ENCODE data around the gene TBCD. TPM values are rescaled to one million over a fixed set of nuclear protein-coding genes. Genes with fewer than 3 reads are reported as not detected.
"Not testable (repeated sequence)": the region's sequence is repeated elsewhere in the genome, so short reads cannot be mapped to it uniquely, and the experiment has no call there.

Gene TBCD
- polyA plus RNA-seq, 6 donors from 2014 or later: 23.6 to 34.7 (median 27.5) TPM

- DNase-seq: peak; percentile 87
- ATAC-seq (ENCODE audit: low read depth in 2 of 2): peak; percentile 100
- Mint-ChIP-seq H3K9me3 (peaks cover 0 to 3% (median 0%) of the 10 kb centered on the region in 7 donors), H3K27ac (peak overlapping the region in 1 of 6 donors; percentile 9), H3K27me3 (peaks cover 0 to 4% (median 0%) of the 10 kb centered on the region in 3 donors), H3K4me3 (peak overlapping the region in 1 of 8 donors; percentile 72), H3K36me3 (peaks cover 4 to 12% of the 10 kb centered on the region in 2 donors), H3K4me1 (peaks cover 9 to 12% (median 10%) of the 10 kb centered on the region in 3 donors)
Observed at GRCh38 chr17:82781894-82782274, 30.0 kb downstream of the TBCD start.

GRCh38 chr17:82782657-82783207, 30.9 kb downstream of the TBCD start:
- Mint-ChIP-seq H3K9me3 (peaks cover 0 to 2% (median 0%) of the 10 kb centered on the region in 7 donors), H3K36me3 (peaks cover 4 to 6% of the 10 kb centered on the region in 2 donors), H3K27ac (peak overlapping the region in 2 of 6 donors; percentile 26 to 41), H3K27me3 (peaks cover 0 to 4% (median 0%) of the 10 kb centered on the region in 3 donors), H3K4me1 (peaks cover 5 to 8% (median 7%) of the 10 kb centered on the region in 3 donors), H3K4me3 (no peak overlapping the region)
- DNase-seq (no peak), ATAC-seq (ENCODE audit: low read depth in 2 of 2) (no peak)

GRCh38 chr17:82783498-82783897, 31.6 kb downstream of the TBCD start:
- peaks cover 9 to 13% (median 12%) of the 10 kb centered on the region in 3 donors for H3K4me1 Mint-ChIP-seq
- no peak overlapping the region for H3K4me3 Mint-ChIP-seq
- ATAC-seq (ENCODE audit: low read depth in 2 of 2) (no peak), DNase-seq (no peak)
- H3K27me3 Mint-ChIP-seq: peaks cover 0 to 4% (median 0%) of the 10 kb centered on the region in 3 donors
- H3K27ac Mint-ChIP-seq: peak overlapping the region in 1 of 6 donors; percentile 21
- H3K36me3 Mint-ChIP-seq: peaks cover 4 to 6% of the 10 kb centered on the region in 2 donors
- no peaks in the 10 kb centered on the region for H3K9me3 Mint-ChIP-seq

GRCh38 chr17:82785581-82785980, 33.7 kb downstream of the TBCD start:
- not testable (repeated sequence) for H3K9me3 Mint-ChIP-seq; H3K27ac Mint-ChIP-seq; H3K36me3 Mint-ChIP-seq; H3K27me3 Mint-ChIP-seq; H3K4me3 Mint-ChIP-seq; DNase-seq; ATAC-seq (ENCODE audit: low read depth in 2 of 2)
- H3K4me1 Mint-ChIP-seq: peaks cover 11 to 13% (median 12%) of the 10 kb centered on the region in 3 donors

GRCh38 chr17:82786427-82786826, 34.6 kb downstream of the TBCD start:
- peaks cover 0 to 4% (median 0%) of the 10 kb centered on the region in 3 donors for H3K27me3 Mint-ChIP-seq
- H3K4me3 Mint-ChIP-seq: no peak overlapping the region
- H3K27ac Mint-ChIP-seq: no peak overlapping the region
- no peak for DNase-seq
- ATAC-seq (ENCODE audit: low read depth in 2 of 2): no peak
- H3K36me3 Mint-ChIP-seq: peaks cover 4 to 6% of the 10 kb centered on the region in 2 donors
- H3K4me1 Mint-ChIP-seq: peaks cover 12 to 15% (median 13%) of the 10 kb centered on the region in 3 donors
- no peaks in the 10 kb centered on the region for H3K9me3 Mint-ChIP-seq

- no peaks in the 10 kb centered on the region for H3K9me3 Mint-ChIP-seq
- ATAC-seq (ENCODE audit: low read depth in 2 of 2) (no peak), DNase-seq (no peak)
- H3K4me3 Mint-ChIP-seq: no peak overlapping the region
- peaks cover 0 to 4% (median 0%) of the 10 kb centered on the region in 3 donors for H3K27me3 Mint-ChIP-seq
- H3K27ac Mint-ChIP-seq: no peak overlapping the region
- peaks cover 6 to 11% (median 6%) of the 10 kb centered on the region in 3 donors for H3K4me1 Mint-ChIP-seq
- peaks cover 4 to 6% of the 10 kb centered on the region in 2 donors for H3K36me3 Mint-ChIP-seq
Observed at GRCh38 chr17:82787081-82787848, 35.4 kb downstream of the TBCD start.

- H3K9me3 Mint-ChIP-seq: no peaks in the 10 kb centered on the region
- H3K4me3 Mint-ChIP-seq: peak overlapping the region in 2 of 8 donors; percentile 11 to 35
- H3K27me3 Mint-ChIP-seq: no peaks in the 10 kb centered on the region
- no peak for ATAC-seq (ENCODE audit: low read depth in 2 of 2)
- peaks cover 0 to 3% of the 10 kb centered on the region in 2 donors for H3K36me3 Mint-ChIP-seq
- H3K27ac Mint-ChIP-seq: peak overlapping the region in 2 of 6 donors; percentile 39 to 62
- DNase-seq: no peak
- peaks cover 6 to 11% (median 6%) of the 10 kb centered on the region in 3 donors for H3K4me1 Mint-ChIP-seq
Observed at GRCh38 chr17:82788206-82789001, 36.5 kb downstream of the TBCD start.

- no peaks in the 10 kb centered on the region for H3K9me3 Mint-ChIP-seq
- H3K4me1 Mint-ChIP-seq: peaks cover 6 to 11% (median 6%) of the 10 kb centered on the region in 3 donors
- H3K36me3 Mint-ChIP-seq: no peaks in the 10 kb centered on the region
- ATAC-seq (ENCODE audit: low read depth in 2 of 2) (no peak), DNase-seq (no peak)
- peak overlapping the region in 1 of 6 donors; percentile 49 for H3K27ac Mint-ChIP-seq
- H3K27me3 Mint-ChIP-seq: no peaks in the 10 kb centered on the region
- no peak overlapping the region for H3K4me3 Mint-ChIP-seq
Observed at GRCh38 chr17:82789051-82789592, 37.3 kb downstream of the TBCD start.

- no peak overlapping the region for H3K4me3 Mint-ChIP-seq
- H3K27ac Mint-ChIP-seq: no peak overlapping the region
- H3K4me1 Mint-ChIP-seq: peaks cover 6 to 11% (median 6%) of the 10 kb centered on the region in 3 donors
- H3K9me3 Mint-ChIP-seq: no peaks in the 10 kb centered on the region
- ATAC-seq (ENCODE audit: low read depth in 2 of 2) (no peak), DNase-seq (no peak)
- H3K36me3 Mint-ChIP-seq: no peaks in the 10 kb centered on the region
- H3K27me3 Mint-ChIP-seq: no peaks in the 10 kb centered on the region
Observed at GRCh38 chr17:82789806-82790205, 37.9 kb downstream of the TBCD start.

- Mint-ChIP-seq H3K36me3 (no peaks in the 10 kb centered on the region), H3K27me3 (no peaks in the 10 kb centered on the region), H3K27ac (peak overlapping the region in 1 of 6 donors; percentile 52), H3K4me3 (no peak overlapping the region), H3K9me3 (no peaks in the 10 kb centered on the region), H3K4me1 (peaks cover 6 to 11% (median 6%) of the 10 kb centered on the region in 3 donors)
- DNase-seq: no peak
- no peak for ATAC-seq (ENCODE audit: low read depth in 2 of 2)
Observed at GRCh38 chr17:82790391-82790790, 38.5 kb downstream of the TBCD start.

- Mint-ChIP-seq H3K4me1 (peaks cover 6 to 11% (median 6%) of the 10 kb centered on the region in 3 donors), H3K27ac (no peak overlapping the region), H3K36me3 (no peaks in the 10 kb centered on the region), H3K27me3 (no peaks in the 10 kb centered on the region), H3K9me3 (no peaks in the 10 kb centered on the region), H3K4me3 (no peak overlapping the region)
- no peak for DNase-seq
- no peak for ATAC-seq (ENCODE audit: low read depth in 2 of 2)
Observed at GRCh38 chr17:82791532-82791931, 39.7 kb downstream of the TBCD start.

GRCh38 chr17:82793974-82794630, 42.2 kb downstream of the TBCD start:
- Mint-ChIP-seq H3K36me3 (no peaks in the 10 kb centered on the region), H3K4me1 (peaks cover 0 to 7% (median 0%) of the 10 kb centered on the region in 3 donors), H3K9me3 (no peaks in the 10 kb centered on the region), H3K4me3 (no peak overlapping the region), H3K27ac (no peak overlapping the region), H3K27me3 (no peaks in the 10 kb centered on the region)
- DNase-seq: no peak
- ATAC-seq (ENCODE audit: low read depth in 2 of 2): no peak

All from naive B cell (primary cell).